ENCODE results near the gene PPFIBP2.

PPFIBP2 gene

DNA sequence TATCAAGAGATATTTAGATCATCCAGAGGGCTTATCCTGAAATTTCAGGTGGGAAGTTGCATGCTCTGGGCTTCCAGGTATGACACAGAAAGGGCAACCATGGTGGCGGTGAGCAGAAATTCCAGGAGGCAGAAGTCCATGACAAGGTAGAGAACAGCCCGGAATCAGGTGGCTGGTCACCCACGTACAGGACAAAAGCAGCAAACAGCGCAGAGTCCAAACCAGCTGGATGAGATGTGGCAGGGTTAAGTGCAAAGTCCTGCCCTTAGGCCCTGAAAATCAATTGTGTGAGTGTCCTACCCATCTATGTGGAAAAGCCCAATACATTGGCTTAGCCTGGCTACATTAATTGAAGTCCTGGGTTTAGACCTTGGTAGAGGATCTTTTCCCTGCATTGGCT lies 11.6 kb downstream of the PPFIBP2 start (continued):
- no peak for TF ChIP-seq ZXDB (tag by site-specific recombination; IDR thresholded peaks at IDR 0.05)

DNA sequence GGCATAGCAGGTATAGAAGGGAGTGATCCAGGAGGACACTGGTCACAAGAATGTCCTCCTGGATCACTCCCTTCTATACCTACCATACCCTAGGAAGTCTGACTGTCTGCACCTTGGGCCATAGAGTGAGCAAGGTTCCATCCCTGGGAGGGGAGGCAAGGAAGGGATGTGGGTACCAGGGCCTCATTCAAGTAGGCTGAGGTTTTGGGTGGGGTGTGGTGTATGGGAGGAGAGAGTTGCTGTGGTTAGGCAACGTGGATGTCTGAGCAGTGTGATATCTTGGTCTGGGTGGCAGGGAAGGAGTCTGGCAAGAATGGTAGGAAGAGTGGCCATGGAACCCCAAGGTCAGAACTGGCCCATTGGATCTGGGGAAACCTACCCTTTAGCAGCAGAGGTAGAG lies 13.2 kb downstream of the PPFIBP2 start:
- ChIA-PET POLR2A (no interaction called here), CTCF (no interaction called here)
- TF ChIP-seq EGR2 (tag by site-specific recombination; IDR thresholded peaks at IDR 0.05; ENCODE audit: low read depth) (no peak), ZNF292 (tag by site-specific recombination; IDR thresholded peaks at IDR 0.05; ENCODE audit: borderline replicate concordance, low read depth) (no peak), ZNF623 (tag by site-specific recombination; IDR thresholded peaks at IDR 0.05) (no peak)
- TF ChIP-seq, protein P1, sequence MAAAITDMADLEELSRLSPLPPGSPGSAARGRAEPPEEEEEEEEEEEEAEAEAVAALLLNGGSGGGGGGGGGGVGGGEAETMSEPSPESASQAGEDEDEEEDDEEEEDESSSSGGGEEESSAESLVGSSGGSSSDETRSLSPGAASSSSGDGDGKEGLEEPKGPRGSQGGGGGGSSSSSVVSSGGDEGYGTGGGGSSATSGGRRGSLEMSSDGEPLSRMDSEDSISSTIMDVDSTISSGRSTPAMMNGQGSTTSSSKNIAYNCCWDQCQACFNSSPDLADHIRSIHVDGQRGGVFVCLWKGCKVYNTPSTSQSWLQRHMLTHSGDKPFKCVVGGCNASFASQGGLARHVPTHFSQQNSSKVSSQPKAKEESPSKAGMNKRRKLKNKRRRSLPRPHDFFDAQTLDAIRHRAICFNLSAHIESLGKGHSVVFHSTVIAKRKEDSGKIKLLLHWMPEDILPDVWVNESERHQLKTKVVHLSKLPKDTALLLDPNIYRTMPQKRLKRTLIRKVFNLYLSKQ (tag by site-specific recombination; IDR thresholded peaks at IDR 0.05; ENCODE audit: borderline replicate concordance), result no peak
- Histone ChIP-seq H3K9me3 (ENCODE audit: control insufficient read depth, insufficient read depth, low read depth, low read length) (no peaks in the 10 kb centered on the region), H3K36me3 (ENCODE audit: control insufficient read depth in 2 of 2, insufficient read depth in 1 of 2, low read length in 2 of 2) (no peaks in the 10 kb centered on the region), H3K27ac (ENCODE audit: extremely low read depth, low read depth, low read length) (no peak overlapping the region), H3K4me1 (ENCODE audit: control insufficient read depth, insufficient read depth, low read length) (no peaks in the 10 kb centered on the region), H3K4me3 (ENCODE audit: low read depth, low read length) (no peak overlapping the region)

DNA sequence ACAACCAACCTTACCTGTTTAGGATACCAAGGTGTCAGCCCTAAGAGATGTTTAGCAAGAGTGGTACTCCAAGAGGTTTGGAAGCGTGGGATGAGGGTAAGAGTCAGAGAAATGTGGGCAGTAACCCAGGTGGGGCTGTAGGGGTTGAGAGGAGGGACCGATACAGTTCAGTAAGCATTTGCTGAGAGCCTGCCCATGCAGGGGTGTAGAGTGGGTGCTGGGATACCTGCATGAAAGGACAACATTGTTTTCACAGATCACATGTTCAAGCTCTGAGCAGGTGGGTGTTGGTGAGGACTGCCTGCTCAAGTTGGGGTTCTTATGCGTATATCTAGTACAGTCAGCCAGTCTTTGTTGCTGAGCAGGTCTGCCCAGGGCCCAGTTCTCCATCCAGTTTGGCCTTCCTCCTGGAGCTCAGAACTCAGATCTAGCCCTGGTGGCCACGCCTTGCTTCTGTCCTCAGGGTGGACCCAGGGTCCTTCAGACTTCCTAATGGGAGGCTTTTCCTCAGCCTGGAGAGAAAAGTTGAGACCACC lies 14.8 kb downstream of the PPFIBP2 start:
- no peak overlapping the region for H3K4me3 ChIP-seq (ENCODE audit: low read depth, low read length)
- H3K4me1 ChIP-seq (ENCODE audit: control insufficient read depth, insufficient read depth, low read length), result no peaks in the 10 kb centered on the region
- H3K27ac ChIP-seq (ENCODE audit: extremely low read depth, low read depth, low read length), result no peak overlapping the region
- ChIA-PET CTCF (no interaction called here), POLR2A (no interaction called here)
- no peaks in the 10 kb centered on the region for H3K36me3 ChIP-seq (ENCODE audit: control insufficient read depth in 2 of 2, insufficient read depth in 1 of 2, low read length in 2 of 2)
- TF ChIP-seq ZNF548 (tag by site-specific recombination; IDR thresholded peaks at IDR 0.05) (no peak), ZFHX2 (tag by site-specific recombination; conservative IDR thresholded peaks at IDR 0.05) (peak; percentile 43), EGR2 (tag by site-specific recombination; IDR thresholded peaks at IDR 0.05; ENCODE audit: low read depth) (peak; percentile 66)
- TF ChIP-seq, protein P2, sequence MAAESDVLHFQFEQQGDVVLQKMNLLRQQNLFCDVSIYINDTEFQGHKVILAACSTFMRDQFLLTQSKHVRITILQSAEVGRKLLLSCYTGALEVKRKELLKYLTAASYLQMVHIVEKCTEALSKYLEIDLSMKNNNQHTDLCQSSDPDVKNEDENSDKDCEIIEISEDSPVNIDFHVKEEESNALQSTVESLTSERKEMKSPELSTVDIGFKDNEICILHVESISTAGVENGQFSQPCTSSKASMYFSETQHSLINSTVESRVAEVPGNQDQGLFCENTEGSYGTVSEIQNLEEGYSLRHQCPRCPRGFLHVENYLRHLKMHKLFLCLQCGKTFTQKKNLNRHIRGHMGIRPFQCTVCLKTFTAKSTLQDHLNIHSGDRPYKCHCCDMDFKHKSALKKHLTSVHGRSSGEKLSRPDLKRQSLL (tag by site-specific recombination; IDR thresholded peaks at IDR 0.05), result no peak
- H3K9me3 ChIP-seq (ENCODE audit: control insufficient read depth, insufficient read depth, low read depth, low read length), result no peaks in the 10 kb centered on the region

DNA sequence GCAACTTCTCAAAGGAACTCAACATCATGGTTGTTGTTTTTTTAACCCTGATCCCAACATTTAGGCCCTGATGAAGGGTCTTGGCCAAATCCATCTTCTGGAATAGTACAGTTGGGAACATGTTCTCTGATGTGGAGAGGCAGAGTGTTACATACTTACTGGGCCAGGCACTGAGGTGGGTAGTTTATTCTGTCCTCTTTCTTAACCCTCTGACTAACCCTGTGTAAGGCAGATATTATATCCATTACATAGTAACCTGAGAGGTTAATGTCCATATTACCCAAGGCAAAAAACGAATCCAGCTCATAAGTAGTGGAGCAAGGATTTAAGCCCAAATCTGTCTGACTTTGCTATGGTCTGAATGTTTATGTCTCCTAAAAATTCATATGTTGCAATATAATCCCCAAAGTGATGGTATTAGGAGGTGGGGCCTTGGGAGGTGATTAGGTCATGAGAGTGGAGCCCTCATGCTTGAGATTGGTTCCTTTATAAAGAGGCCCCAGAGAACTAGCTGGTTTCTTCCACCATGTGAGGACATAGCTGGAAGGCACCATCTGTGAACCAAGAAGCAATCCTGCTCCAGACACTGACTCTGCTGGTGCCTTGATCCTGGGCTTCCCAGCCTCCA lies 16.3 kb downstream of the PPFIBP2 start:
- POLR2A ChIA-PET, result no interaction called here
- H3K4me3 ChIP-seq (ENCODE audit: low read depth, low read length), result no peak overlapping the region
- no peak overlapping the region for H3K27ac ChIP-seq (ENCODE audit: extremely low read depth, low read depth, low read length)
- H3K4me1 ChIP-seq (ENCODE audit: control insufficient read depth, insufficient read depth, low read length), result no peaks in the 10 kb centered on the region
- no peaks in the 10 kb centered on the region for H3K36me3 ChIP-seq (ENCODE audit: control insufficient read depth in 2 of 2, insufficient read depth in 1 of 2, low read length in 2 of 2)
- CTCF ChIA-PET, result interaction anchor here (0.9 to 2.0 kb wide), 3 partner anchors 18 to 42 kb away, joined by 3 to 8 read pairs (median 3); no protein-coding TSS in a partner anchor
- no peaks in the 10 kb centered on the region for H3K9me3 ChIP-seq (ENCODE audit: control insufficient read depth, insufficient read depth, low read depth, low read length)
- no peak for TF ChIP-seq ZNF239 (tag by site-specific recombination; IDR thresholded peaks at IDR 0.05)
- no peak for TF ChIP-seq ZFHX2 (tag by site-specific recombination; conservative IDR thresholded peaks at IDR 0.05)
- no peak for TF ChIP-seq ZNF529 (tag by site-specific recombination; IDR thresholded peaks at IDR 0.05; ENCODE audit: insufficient replicate concordance)
- no peak for TF ChIP-seq ZNF473 (tag by site-specific recombination; IDR thresholded peaks at IDR 0.05)
- TF ChIP-seq SCRT2 (tag by site-specific recombination; IDR thresholded peaks at IDR 0.05), result no peak
- no peak for TF ChIP-seq ZBTB48 (tag by site-specific recombination; IDR thresholded peaks at IDR 0.05)
- TF ChIP-seq ZNF560 (tag by site-specific recombination; IDR thresholded peaks at IDR 0.05; ENCODE audit: borderline replicate concordance), result no peak
- TF ChIP-seq ZFP41 (tag by site-specific recombination; IDR thresholded peaks at IDR 0.05; ENCODE audit: borderline replicate concordance), result no peak
- TF ChIP-seq, protein P3, sequence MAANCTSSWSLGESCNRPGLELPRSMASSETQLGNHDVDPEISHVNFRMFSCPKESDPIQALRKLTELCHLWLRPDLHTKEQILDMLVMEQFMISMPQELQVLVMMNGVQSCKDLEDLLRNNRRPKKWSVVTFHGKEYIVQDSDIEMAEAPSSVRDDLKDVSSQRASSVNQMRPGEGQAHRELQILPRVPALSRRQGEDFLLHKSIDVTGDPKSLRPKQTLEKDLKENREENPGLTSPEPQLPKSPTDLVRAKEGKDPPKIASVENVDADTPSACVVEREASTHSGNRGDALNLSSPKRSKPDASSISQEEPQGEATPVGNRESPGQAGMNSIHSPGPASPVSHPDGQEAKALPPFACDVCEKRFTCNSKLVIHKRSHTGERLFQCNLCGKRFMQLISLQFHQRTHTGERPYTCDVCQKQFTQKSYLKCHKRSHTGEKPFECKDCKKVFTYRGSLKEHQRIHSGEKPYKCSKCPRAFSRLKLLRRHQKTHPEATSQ (tag by site-specific recombination; IDR thresholded peaks at IDR 0.05), result no peak
- no peak for TF ChIP-seq ZNF354C (tag by site-specific recombination; IDR thresholded peaks at IDR 0.05; ENCODE audit: borderline replicate concordance, low read depth)
- no peak for TF ChIP-seq ZNF510 (tag by site-specific recombination; IDR thresholded peaks at IDR 0.05; ENCODE audit: insufficient replicate concordance)
- TF ChIP-seq, protein P1 (tag by site-specific recombination; IDR thresholded peaks at IDR 0.05; ENCODE audit: borderline replicate concordance), result no peak
- no peak for TF ChIP-seq KLF10 (tag by site-specific recombination; IDR thresholded peaks at IDR 0.05)
- no peak for TF ChIP-seq ZNF175 (tag by site-specific recombination; IDR thresholded peaks at IDR 0.05)
- no peak for TF ChIP-seq IKZF3 (tag by site-specific recombination; IDR thresholded peaks at IDR 0.05)
- TF ChIP-seq ZNF785 (tag by site-specific recombination; IDR thresholded peaks at IDR 0.05), result no peak

Data from HEK293 (cell line).